Measurements from ENCODE around the gene ELF5. TPM values are rescaled to one million over a fixed set of nuclear protein-coding genes. Genes with fewer than 3 reads are reported as not detected.

The ELF5 gene
- total and polyA plus RNA-seq, 8 donors: 0.09 to 0.46 (median 0.14) TPM; not detected in 2

- no peak for FAIRE-seq
- Histone ChIP-seq H3K9me3 (no peaks in the 10 kb centered on the region), H3K4me3 (no peak overlapping the region), H3K4me1 (no peaks in the 10 kb centered on the region), H3K36me3 (no peaks in the 10 kb centered on the region), H3K27ac (no peak overlapping the region), H3K27me3 (no peaks in the 10 kb centered on the region)
- 74 to 88% methylated on average over 9 of the region's 9 CpGs for WGBS, 2 donors
- intact Hi-C loops (cut with DNase I): loop anchor here in 1 of 3 donors (10.0 kb wide), 1 partner anchor 108 kb away; no protein-coding TSS in a partner anchor
- DNase-seq: no peak
- TF ChIP-seq, protein P1, sequence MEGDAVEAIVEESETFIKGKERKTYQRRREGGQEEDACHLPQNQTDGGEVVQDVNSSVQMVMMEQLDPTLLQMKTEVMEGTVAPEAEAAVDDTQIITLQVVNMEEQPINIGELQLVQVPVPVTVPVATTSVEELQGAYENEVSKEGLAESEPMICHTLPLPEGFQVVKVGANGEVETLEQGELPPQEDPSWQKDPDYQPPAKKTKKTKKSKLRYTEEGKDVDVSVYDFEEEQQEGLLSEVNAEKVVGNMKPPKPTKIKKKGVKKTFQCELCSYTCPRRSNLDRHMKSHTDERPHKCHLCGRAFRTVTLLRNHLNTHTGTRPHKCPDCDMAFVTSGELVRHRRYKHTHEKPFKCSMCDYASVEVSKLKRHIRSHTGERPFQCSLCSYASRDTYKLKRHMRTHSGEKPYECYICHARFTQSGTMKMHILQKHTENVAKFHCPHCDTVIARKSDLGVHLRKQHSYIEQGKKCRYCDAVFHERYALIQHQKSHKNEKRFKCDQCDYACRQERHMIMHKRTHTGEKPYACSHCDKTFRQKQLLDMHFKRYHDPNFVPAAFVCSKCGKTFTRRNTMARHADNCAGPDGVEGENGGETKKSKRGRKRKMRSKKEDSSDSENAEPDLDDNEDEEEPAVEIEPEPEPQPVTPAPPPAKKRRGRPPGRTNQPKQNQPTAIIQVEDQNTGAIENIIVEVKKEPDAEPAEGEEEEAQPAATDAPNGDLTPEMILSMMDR (IDR thresholded peaks at IDR 0.05): no peak
- no peak for ATAC-seq
These were observed 30.3 kb downstream of the ELF5 start for GRCh38 chr11:34483106-34483874.

GRCh38 chr11:34481307-34481706 lies 32.3 kb downstream of the ELF5 start:
- Histone ChIP-seq H3K4me3 (no peak overlapping the region), H3K9me3 (no peaks in the 10 kb centered on the region), H3K4me1 (no peaks in the 10 kb centered on the region), H3K27ac (no peak overlapping the region), H3K27me3 (no peaks in the 10 kb centered on the region), H3K36me3 (no peaks in the 10 kb centered on the region)
- DNase-seq (no peak), ATAC-seq (no peak), FAIRE-seq (no peak)
- TF ChIP-seq, protein P1 (IDR thresholded peaks at IDR 0.05): no peak
- 64 to 85% methylated on average over 3 of the region's 3 CpGs for WGBS, 2 donors
- intact Hi-C loops (cut with DNase I): loop anchor here in 1 of 3 donors (10.0 kb wide), 1 partner anchor 107 kb away; no protein-coding TSS in a partner anchor

DNA sequence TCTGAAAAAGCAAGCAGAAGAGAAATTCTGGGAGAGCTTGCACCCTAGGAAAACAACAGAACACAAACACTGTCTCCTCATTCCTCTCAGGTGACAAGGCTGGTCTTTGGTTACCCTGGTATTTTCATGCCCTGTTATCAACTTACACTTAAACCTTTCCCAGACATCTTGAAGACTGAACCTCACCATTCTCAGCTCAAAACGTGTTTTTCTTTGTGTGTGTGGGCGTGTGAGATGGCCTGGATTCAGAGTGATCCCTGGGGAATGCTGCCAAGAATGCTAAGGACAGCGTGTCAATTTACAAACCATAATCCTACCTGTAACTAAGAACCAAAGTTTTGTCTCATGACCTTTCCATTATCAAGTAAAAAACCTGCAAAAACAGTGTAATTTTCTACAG lies 33.3 kb downstream of the ELF5 start:
- WGBS, 2 donors: 27 to 35% methylated on average over 3 of the region's 3 CpGs
- H3K27ac ChIP-seq: no peak overlapping the region
- H3K27me3 ChIP-seq: no peaks in the 10 kb centered on the region
- H3K9me3 ChIP-seq: no peaks in the 10 kb centered on the region
- intact Hi-C loops (cut with DNase I): loop anchor here in 1 of 3 donors (10.0 kb wide), 1 partner anchor 106 kb away; no protein-coding TSS in a partner anchor
- no peaks in the 10 kb centered on the region for H3K36me3 ChIP-seq
- no peak overlapping the region for H3K4me3 ChIP-seq
- no peak for ATAC-seq
- no peak for DNase-seq
- FAIRE-seq: no peak
- TF ChIP-seq, protein P1 (IDR thresholded peaks at IDR 0.05): no peak
- H3K4me1 ChIP-seq: no peaks in the 10 kb centered on the region

DNA sequence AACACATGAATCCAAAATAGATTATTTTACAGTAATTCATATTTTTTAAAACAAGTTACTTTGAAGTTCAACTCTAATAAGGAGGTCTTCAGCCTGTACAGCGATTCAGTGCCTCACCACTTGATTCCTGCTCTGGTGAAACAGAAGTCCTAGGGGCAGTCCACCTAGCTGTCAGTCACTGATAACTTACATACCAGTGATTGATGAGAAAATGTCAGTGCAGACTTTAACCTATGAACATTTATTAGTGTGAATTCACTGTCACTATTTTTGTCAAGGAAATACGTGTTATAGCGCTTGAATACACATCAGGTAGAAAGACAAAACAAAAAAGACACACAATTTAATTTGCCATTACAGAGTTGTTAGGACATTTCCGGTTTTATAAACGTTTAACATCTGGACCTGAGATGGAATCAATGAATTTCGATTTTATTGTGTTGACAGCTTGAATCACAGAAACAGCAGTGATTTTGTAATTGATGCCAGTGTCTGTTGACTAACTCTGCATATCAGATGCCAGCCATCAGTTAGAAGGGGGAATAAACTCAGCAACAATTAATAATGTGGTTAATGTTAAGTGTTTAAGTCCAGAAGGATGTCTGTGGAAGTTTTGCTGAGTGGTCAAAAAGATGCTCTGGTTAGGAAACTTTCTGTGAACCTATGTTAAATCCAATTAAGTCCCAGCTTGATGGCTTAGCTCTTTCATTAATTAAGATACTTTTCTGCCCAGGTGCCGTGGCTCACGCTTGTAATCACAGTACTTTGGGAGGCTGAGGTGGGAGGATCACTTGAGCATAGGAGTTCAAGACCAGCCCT lies 34.5 kb downstream of the ELF5 start:
- intact Hi-C loops (cut with DNase I): no loop called here
- 55 to 61% methylated on average over 8 of the region's 8 CpGs for WGBS, 2 donors
- DNase-seq (no peak), ATAC-seq (no peak), FAIRE-seq (no peak)
- H3K36me3 ChIP-seq: no peaks in the 10 kb centered on the region
- TF ChIP-seq, protein P1 (IDR thresholded peaks at IDR 0.05): no peak
- no peaks in the 10 kb centered on the region for H3K27me3 ChIP-seq
- H3K4me1 ChIP-seq: no peaks in the 10 kb centered on the region
- H3K9me3 ChIP-seq: no peaks in the 10 kb centered on the region
- no peak overlapping the region for H3K27ac ChIP-seq
- H3K4me3 ChIP-seq: no peak overlapping the region

All from pancreas (tissue), 10 donors.